Lower lobe of right lung (tissue), 2 donors: ENCODE measurements around the gene GAS6. TPM values are rescaled to one million over a fixed set of nuclear protein-coding genes. Genes with fewer than 3 reads are reported as not detected.

ENCODE experiments used
- ATAC-seq, 2 donors: fragments of 200-7000 bp; cut with Tn5 transposase; one replicate each; pipeline ENCODE4 v1.9.1; 2020 to 2022; ENCODE audit warnings: mild to moderate bottlenecking in 2 of 2, moderate library complexity in 2 of 2
- DNase-seq: peaks from one replicate; pipeline ENCODE4 v3.0.0-alpha.2; 2020
- H3K27ac ChIP-seq: fragments of 200-600 bp; one replicate; pipeline ENCODE4 v1.8.0; 2022
- H3K27me3 ChIP-seq: fragments of 200-600 bp; one replicate; pipeline ENCODE4 v1.8.0; 2022; ENCODE audit warnings: low read depth
- H3K36me3 ChIP-seq: fragments of 200-600 bp; one replicate; pipeline ENCODE4 v1.8.0; 2022; ENCODE audit warnings: mild to moderate bottlenecking
- H3K4me1 ChIP-seq: fragments of 200-600 bp; one replicate; pipeline ENCODE4 v1.8.0; 2022
- H3K4me3 ChIP-seq: fragments of 200-600 bp; one replicate; pipeline ENCODE4 v1.8.0; 2022; ENCODE audit warnings: mild to moderate bottlenecking
- H3K9me3 ChIP-seq: fragments of 200-600 bp; one replicate; pipeline ENCODE4 v1.8.0; 2022
- intact Hi-C: fragments of 100-400 bp; cut with DNase I; formaldehyde crosslinking; loops from one replicate; pipeline ENCODE4 v1.11.0; 2022
- total RNA-seq: library from RNA; stranded (reverse); fragmentation: NEBNext Ultra II Directional; extraction: Animal tissue kit (Norgen Biotek cat#: 25700); gene quantifications from one replicate; pipeline ENCODE4 v1.2.1, GENCODE V29; 2021
- TF ChIP-seq, protein P1 (sequence below): fragments of 200-600 bp; IDR thresholded peaks from one replicate; pipeline ENCODE4 v1.8.0; 2022; ENCODE audit warnings: antibody characterized with exemption, mild to moderate bottlenecking
- donor health status: DM: no; HTN: yes; CAD: no; lungs with severe emphysema.

GAS6 gene
- total RNA-seq, 1 donor from 2014 or later: 111 TPM

DNA sequence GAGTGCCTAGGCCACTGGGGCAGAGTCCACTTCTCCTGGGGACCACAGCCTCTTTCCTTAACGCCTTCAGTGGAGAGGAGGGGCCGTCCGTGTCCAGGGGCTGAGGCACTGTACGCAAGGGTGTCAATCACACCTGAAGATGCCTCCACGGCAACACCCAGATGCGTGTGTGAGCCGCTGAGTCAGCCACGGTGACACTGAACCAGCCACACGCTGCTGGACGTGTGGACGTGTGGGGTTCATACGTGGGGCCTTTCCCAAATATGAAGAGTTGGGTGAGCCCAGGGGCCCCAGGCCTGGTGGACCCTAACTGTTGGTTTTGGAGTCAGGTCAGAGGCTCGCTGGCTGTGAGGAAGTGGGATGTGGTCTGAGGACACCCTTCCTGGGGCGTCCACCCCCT is 53.2 kb downstream of the GAS6 start:
- no peak overlapping the region for H3K4me3 ChIP-seq
- TF ChIP-seq, protein P1, sequence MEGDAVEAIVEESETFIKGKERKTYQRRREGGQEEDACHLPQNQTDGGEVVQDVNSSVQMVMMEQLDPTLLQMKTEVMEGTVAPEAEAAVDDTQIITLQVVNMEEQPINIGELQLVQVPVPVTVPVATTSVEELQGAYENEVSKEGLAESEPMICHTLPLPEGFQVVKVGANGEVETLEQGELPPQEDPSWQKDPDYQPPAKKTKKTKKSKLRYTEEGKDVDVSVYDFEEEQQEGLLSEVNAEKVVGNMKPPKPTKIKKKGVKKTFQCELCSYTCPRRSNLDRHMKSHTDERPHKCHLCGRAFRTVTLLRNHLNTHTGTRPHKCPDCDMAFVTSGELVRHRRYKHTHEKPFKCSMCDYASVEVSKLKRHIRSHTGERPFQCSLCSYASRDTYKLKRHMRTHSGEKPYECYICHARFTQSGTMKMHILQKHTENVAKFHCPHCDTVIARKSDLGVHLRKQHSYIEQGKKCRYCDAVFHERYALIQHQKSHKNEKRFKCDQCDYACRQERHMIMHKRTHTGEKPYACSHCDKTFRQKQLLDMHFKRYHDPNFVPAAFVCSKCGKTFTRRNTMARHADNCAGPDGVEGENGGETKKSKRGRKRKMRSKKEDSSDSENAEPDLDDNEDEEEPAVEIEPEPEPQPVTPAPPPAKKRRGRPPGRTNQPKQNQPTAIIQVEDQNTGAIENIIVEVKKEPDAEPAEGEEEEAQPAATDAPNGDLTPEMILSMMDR: no peak
- H3K27ac ChIP-seq: no peak overlapping the region
- no peaks in the 10 kb centered on the region for H3K9me3 ChIP-seq
- no peak for ATAC-seq
- H3K27me3 ChIP-seq: no peaks in the 10 kb centered on the region
- intact Hi-C loops: no loop called here
- H3K36me3 ChIP-seq: no peaks in the 10 kb centered on the region
- no peak for DNase-seq
- peaks cover 24% of the 10 kb centered on the region for H3K4me1 ChIP-seq

DNA sequence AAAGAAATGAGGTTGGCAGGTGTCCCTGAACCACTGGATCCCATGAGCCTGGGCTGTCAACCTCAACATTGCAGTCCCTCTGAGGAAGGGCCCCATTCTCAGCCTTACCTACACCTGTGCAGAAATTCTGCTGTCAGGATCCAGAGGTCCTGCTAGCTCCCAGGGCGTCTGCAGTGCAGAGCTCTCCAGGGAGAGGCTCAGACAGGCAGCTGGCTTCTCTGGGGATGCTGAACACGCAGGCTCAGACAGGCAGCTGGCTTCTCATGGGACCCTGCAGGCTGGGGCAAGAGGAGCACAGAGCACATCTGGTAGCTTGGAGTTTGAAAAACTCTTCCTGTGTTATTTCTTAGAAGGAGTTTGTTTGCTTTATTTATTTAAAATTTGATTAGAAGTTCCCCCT is 53.9 kb downstream of the GAS6 start:
- H3K36me3 ChIP-seq: no peaks in the 10 kb centered on the region
- peaks cover 18% of the 10 kb centered on the region for H3K4me1 ChIP-seq
- H3K27me3 ChIP-seq: no peaks in the 10 kb centered on the region
- no peak overlapping the region for H3K4me3 ChIP-seq
- H3K9me3 ChIP-seq: no peaks in the 10 kb centered on the region
- DNase-seq (no peak), ATAC-seq (no peak)
- intact Hi-C loops: no loop called here
- TF ChIP-seq, protein P1: no peak
- H3K27ac ChIP-seq: no peak overlapping the region

DNA sequence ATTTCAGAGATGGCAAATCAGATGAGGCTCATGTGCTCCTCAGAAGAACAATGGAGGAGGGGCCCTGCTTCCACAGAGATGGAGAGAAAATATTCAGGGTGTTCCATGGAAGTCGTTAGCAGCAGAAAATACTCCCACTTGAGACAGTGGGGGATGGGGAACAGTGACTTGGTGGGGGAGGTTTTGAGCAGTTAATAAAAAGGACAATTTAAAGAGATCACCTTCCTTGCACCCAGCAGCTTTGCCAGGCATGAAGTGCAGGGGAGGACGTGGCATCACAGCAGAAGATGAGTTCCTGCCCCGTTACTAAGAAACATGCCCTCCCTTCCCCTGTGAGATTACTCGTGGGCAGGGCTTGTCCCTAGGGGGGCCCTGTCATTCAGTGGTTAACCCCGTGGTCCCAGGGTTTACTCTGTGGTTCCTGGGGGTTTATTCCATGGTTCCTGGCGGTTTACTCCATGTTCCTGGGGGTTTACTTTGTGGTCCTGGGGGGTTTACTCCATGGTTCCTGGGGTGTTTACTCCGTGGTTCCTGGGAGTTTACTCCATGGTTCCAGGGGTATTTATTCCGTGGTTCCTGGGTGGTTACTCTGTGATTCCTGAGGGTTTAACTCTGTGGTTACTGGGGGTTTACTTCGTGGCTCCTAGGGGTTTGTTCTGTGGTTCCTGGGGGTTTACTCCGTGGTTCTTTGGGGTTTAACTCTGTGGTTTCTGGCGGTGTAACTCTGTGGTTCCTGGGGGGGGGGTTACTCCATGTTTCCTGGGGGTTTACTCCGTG is 55.6 kb downstream of the GAS6 start:
- no peak overlapping the region for H3K4me3 ChIP-seq
- peaks cover 4% of the 10 kb centered on the region for H3K4me1 ChIP-seq
- H3K27me3 ChIP-seq: no peaks in the 10 kb centered on the region
- no peaks in the 10 kb centered on the region for H3K9me3 ChIP-seq
- H3K27ac ChIP-seq: no peak overlapping the region
- DNase-seq (no peak), ATAC-seq (no peak)
- intact Hi-C loops: no loop called here
- no peaks in the 10 kb centered on the region for H3K36me3 ChIP-seq
- TF ChIP-seq, protein P1: no peak

DNA sequence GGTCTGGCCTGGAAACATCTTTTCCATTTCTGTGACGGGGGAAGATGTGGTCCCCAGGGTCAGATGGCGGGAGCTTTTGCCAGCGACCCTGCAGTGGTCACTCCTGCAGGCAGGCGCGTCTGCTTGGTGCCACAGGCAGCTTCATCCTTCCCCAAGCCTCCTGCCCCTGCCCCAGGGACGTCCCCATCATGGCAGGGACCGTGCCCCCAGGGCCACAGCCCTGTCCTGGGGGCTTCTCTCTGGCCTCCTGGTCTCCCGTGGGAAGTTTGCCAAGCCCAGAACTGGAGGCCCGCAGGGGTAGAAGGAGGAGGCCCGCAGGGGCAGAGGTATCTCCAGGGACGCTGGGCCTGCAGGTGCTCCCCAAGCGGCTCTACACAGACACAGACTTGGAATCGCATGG is 57.4 kb downstream of the GAS6 start:
- Histone ChIP-seq H3K4me3 (no peak overlapping the region), H3K27me3 (no peaks in the 10 kb centered on the region), H3K9me3 (no peaks in the 10 kb centered on the region), H3K36me3 (no peaks in the 10 kb centered on the region), H3K27ac (no peak overlapping the region), H3K4me1 (peaks cover 9% of the 10 kb centered on the region)
- DNase-seq (no peak), ATAC-seq (no peak)
- intact Hi-C loops: no loop called here
- TF ChIP-seq, protein P1: no peak

GRCh38 chr13:113806104-113806471 is 57.8 kb downstream of the GAS6 start:
- Histone ChIP-seq H3K4me3 (no peak overlapping the region), H3K27me3 (peaks cover 3% of the 10 kb centered on the region), H3K9me3 (no peaks in the 10 kb centered on the region), H3K36me3 (no peaks in the 10 kb centered on the region), H3K27ac (no peak overlapping the region), H3K4me1 (peaks cover 10% of the 10 kb centered on the region)
- DNase-seq (no peak), ATAC-seq (no peak)
- intact Hi-C loops: no loop called here
- TF ChIP-seq, protein P1: no peak
